ENCODE data around the gene CEP72. TPM values are rescaled to one million over a fixed set of nuclear protein-coding genes. Genes with fewer than 3 reads are reported as not detected.
"Not testable (repeated sequence)": the region's sequence is repeated elsewhere in the genome, so short reads cannot be mapped to it uniquely, and the experiment has no call there.

CEP72 gene
- total RNA-seq, 1 experiment from 2014 or later: 5.7 TPM

- Histone ChIP-seq H3K36me3 (no peaks in the 10 kb centered on the region), H3K27ac (no peak overlapping the region), H3K27me3 (replicated peaks) (peaks cover 65% of the 10 kb centered on the region), H3K9me3 (replicated peaks) (peaks cover 2% of the 10 kb centered on the region; the same call in 1 of the 2 replicates), H3K4me3 (no peak overlapping the region), H3K4me1 (replicated peaks) (no peaks in the 10 kb centered on the region)
- DNase-seq (ENCODE audit: low read depth in 1 of 2, low spot score in 2 of 2): peak in 1 of 2 experiments; percentile 22
Observed at GRCh38 chr5:594226-594860, 17.8 kb upstream of the CEP72 start.

DNA sequence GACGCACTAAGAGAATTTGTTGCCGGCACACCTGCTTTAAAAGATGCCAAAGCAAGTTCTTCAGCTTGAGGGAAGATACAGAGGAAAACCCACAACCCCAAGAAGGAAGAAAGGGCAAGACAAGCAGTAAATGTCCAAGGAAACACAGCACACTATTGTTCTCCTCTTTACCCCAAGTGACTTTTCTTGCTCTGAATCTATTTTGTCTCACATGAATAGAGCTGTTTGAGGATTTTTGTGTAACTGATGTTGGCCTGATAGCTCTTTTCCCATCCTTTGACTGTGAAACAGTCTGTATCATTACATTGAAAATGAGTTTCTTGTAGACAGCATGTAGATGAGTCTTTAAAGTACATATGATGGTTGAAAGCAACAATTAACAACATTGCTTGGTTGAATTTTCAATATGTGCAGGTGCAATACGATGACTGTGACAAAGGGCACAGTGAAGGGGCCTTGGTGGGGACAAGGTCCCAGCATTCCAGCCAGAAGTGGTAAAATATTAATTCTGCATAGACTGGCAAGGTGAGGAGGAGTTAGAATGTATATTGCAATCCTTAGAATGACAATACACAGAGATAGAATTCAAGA lies 16.8 kb upstream of the CEP72 start:
- Histone ChIP-seq H3K27me3 (replicated peaks) (peaks cover 67% of the 10 kb centered on the region), H3K27ac (no peak overlapping the region), H3K36me3 (no peaks in the 10 kb centered on the region), H3K9me3 (replicated peaks) (peaks cover 2% of the 10 kb centered on the region; the same call in 1 of the 2 replicates), H3K4me3 (no peak overlapping the region), H3K4me1 (replicated peaks) (no peaks in the 10 kb centered on the region)
- no peak for DNase-seq (ENCODE audit: low read depth in 1 of 2, low spot score in 2 of 2)

GRCh38 chr5:597871-598563 lies 14.1 kb upstream of the CEP72 start:
- no peak overlapping the region for H3K27ac ChIP-seq
- no peaks in the 10 kb centered on the region for H3K36me3 ChIP-seq
- H3K27me3 ChIP-seq (replicated peaks): peaks cover 65% of the 10 kb centered on the region
- H3K4me3 ChIP-seq: no peak overlapping the region
- H3K9me3 ChIP-seq (replicated peaks): 0 out of 2 replicates have a peak, but pooled peaks cover 2% of the 10 kb centered on the region
- H3K4me1 ChIP-seq (replicated peaks): no peaks in the 10 kb centered on the region
- no peak for DNase-seq (ENCODE audit: low read depth in 1 of 2, low spot score in 2 of 2)

DNA sequence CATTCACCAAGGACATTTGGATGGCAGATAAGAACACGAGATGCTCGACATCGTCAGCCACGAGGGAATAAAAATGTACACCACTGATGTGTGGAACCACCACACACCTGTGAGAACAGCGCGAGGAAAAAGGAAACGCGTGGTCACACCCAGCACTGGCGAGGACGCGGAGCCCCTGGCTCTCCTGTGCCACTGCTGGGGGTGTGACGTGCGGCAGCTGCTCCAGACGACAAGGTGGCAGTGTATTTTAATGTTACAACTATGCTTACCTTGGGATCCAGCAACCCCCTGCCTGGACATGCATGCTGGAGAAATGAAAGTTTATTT lies 13.6 kb upstream of the CEP72 start:
- Histone ChIP-seq H3K36me3 (no peaks in the 10 kb centered on the region), H3K9me3 (replicated peaks) (no peaks in the 10 kb centered on the region), H3K4me3 (no peak overlapping the region), H3K4me1 (replicated peaks) (no peaks in the 10 kb centered on the region), H3K27me3 (replicated peaks) (peaks cover 62% of the 10 kb centered on the region), H3K27ac (no peak overlapping the region)
- peak in 1 of 2 experiments; percentile 32 for DNase-seq (ENCODE audit: low read depth in 1 of 2, low spot score in 2 of 2)

DNA sequence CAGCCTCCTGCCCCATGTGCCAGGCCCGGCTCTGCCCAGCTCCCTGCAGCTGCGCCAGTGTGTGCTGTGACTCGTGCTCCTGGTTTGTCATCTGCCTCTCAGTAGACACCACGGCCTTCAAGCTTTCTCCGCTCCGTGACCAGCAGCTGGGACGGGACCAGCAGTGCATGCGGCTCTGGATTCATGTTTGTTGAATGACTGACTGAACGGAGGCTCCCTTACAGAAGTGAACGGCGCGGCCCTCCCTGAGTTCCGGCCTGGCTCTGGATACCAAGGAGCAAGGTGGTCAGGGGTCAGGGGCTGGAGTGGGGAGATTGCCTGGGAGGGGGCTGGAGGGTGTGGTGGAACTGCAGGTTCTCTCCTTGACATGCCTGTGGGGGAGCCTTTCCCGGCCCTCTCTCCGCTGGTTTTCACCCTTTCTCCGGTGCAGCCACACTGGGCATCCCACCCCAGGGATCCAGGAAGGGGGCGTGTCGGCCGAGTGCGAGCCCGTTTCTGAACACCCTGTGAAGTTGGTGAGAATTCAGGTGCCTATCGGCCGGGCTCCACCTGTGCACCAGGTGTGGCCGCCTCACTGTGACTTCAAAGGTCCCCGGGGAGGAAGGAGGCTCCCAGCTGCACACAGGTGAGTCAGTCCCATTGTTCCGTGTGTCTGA lies 11.1 kb upstream of the CEP72 start:
- no peak overlapping the region for H3K27ac ChIP-seq
- H3K9me3 ChIP-seq (replicated peaks): no peaks in the 10 kb centered on the region
- H3K27me3 ChIP-seq (replicated peaks): peaks cover 54% of the 10 kb centered on the region
- H3K4me1 ChIP-seq (replicated peaks): no peaks in the 10 kb centered on the region
- no peaks in the 10 kb centered on the region for H3K36me3 ChIP-seq
- DNase-seq (ENCODE audit: low read depth in 1 of 2, low spot score in 2 of 2): peak in 1 of 2 experiments; percentile 40
- no peak overlapping the region for H3K4me3 ChIP-seq

DNA sequence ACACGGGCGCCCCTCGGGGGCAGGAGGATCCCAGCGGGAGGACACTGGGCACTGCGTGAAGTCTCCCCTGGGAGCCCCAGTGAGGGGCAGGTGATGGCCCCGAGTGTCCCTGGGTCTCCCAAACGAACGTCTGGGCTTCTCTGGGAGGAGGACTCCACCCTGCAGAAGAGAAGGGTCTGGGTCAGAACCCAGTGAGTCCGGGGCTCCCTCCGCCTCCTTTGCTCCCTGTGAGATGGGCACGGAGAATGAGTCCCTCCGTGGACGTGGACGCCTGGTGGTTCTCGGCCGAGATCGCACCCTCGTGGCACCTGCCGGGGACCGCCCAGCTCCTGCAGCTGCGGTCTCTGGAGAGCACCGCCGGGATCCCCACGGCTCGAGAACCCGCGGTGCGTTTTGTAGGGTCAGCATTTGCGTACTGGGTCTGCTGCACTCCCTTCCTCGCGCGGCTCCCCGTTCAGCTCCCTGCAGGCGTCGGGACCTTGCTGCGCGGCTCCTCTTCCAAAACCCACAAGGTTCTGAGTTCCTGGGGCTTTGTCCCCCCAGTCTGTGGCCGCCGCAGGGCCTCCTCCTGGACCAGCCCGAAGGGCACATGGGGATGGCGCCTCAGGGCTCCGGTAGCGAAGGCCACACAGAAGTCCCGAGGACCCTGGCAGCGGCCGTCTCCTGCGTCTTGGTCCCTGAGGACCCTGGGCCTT lies 10.2 kb upstream of the CEP72 start:
- peaks cover 46% of the 10 kb centered on the region for H3K27me3 ChIP-seq (replicated peaks)
- DNase-seq (ENCODE audit: low read depth in 1 of 2, low spot score in 2 of 2): peak in 1 of 2 experiments; percentile 44
- no peaks in the 10 kb centered on the region for H3K9me3 ChIP-seq (replicated peaks)
- H3K4me3 ChIP-seq: no peak overlapping the region
- H3K36me3 ChIP-seq: no peaks in the 10 kb centered on the region
- no peaks in the 10 kb centered on the region for H3K4me1 ChIP-seq (replicated peaks)
- H3K27ac ChIP-seq: no peak overlapping the region

DNA sequence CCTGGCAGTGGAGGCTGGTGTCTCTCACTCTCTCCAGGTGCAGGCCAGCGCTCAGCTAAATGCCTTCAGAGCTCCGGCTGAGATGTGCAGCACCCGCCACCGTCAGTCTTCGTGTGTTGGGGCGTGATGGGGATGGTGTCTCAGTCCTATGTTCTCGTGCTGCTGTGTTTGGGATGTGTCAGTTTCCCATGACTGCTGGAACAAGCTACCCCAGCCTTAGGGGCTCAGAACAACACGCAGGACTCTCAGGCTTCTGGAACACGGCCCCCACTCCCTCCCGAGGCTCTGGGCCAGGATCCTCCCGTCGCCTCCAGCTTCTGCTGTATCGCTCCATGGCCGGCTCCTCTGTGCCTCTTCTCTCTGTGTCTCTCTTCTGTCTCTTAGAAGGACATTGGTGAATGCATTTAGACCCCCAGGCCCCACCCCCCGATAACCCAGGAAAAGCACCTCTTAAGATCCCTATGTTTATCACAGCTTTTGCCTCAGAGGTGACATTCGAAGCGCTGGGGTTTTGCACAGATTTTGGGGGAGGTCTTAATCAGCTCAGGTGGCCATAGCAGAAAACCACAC lies 9.6 kb upstream of the CEP72 start:
- H3K36me3 ChIP-seq: no peaks in the 10 kb centered on the region
- H3K9me3 ChIP-seq (replicated peaks): no peaks in the 10 kb centered on the region
- no peaks in the 10 kb centered on the region for H3K4me1 ChIP-seq (replicated peaks)
- no peak overlapping the region for H3K27ac ChIP-seq
- H3K27me3 ChIP-seq (replicated peaks): peaks cover 40% of the 10 kb centered on the region
- DNase-seq (ENCODE audit: low read depth in 1 of 2, low spot score in 2 of 2): peak in 1 of 2 experiments; percentile 33
- no peak overlapping the region for H3K4me3 ChIP-seq

GRCh38 chr5:603081-603998 lies 8.8 kb upstream of the CEP72 start:
- no peak overlapping the region for H3K4me3 ChIP-seq
- peaks cover 32% of the 10 kb centered on the region for H3K27me3 ChIP-seq (replicated peaks)
- H3K4me1 ChIP-seq (replicated peaks): no peaks in the 10 kb centered on the region
- DNase-seq (ENCODE audit: low read depth in 1 of 2, low spot score in 2 of 2): peak in 1 of 2 experiments; percentile 33
- no peaks in the 10 kb centered on the region for H3K9me3 ChIP-seq (replicated peaks)
- H3K36me3 ChIP-seq: no peaks in the 10 kb centered on the region
- no peak overlapping the region for H3K27ac ChIP-seq

GRCh38 chr5:604391-604831 lies 7.7 kb upstream of the CEP72 start:
- Histone ChIP-seq H3K36me3 (no peaks in the 10 kb centered on the region), H3K27ac (no peak overlapping the region), H3K4me3 (no peak overlapping the region), H3K9me3 (replicated peaks) (no peaks in the 10 kb centered on the region), H3K4me1 (replicated peaks) (no peaks in the 10 kb centered on the region), H3K27me3 (replicated peaks) (peaks cover 21% of the 10 kb centered on the region; the same call in 1 of the 2 replicates)
- DNase-seq (ENCODE audit: low read depth in 1 of 2, low spot score in 2 of 2): no peak

- not testable (repeated sequence) for H3K4me1 ChIP-seq (replicated peaks); H3K9me3 ChIP-seq (replicated peaks); H3K36me3 ChIP-seq; H3K27ac ChIP-seq; DNase-seq (ENCODE audit: low read depth in 1 of 2, low spot score in 2 of 2); H3K4me3 ChIP-seq
- peaks cover 19% of the 10 kb centered on the region; the same call in 1 of the 2 replicates for H3K27me3 ChIP-seq (replicated peaks)
Observed at GRCh38 chr5:605090-605489, 7.0 kb upstream of the CEP72 start.

DNA sequence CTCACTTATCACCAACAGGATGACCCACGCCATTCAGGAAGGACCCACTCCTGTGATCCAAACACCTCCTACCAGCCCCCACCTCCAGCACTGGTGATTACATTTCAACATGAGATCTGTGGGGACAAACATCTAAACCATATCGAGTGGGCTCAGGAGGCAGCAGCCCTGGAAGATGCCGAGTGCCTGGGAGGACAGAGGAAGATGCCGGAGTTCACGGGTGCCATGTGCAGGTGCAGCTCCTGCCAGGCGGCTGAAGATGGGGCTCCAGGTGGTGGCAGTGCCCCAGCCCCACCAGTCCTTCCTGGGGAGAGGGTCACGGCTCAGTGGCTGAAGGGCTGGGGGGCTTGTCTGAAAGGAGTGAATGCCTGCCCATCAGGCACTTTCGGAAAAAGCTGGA lies 6.1 kb upstream of the CEP72 start:
- no peaks in the 10 kb centered on the region for H3K4me1 ChIP-seq (replicated peaks)
- H3K9me3 ChIP-seq (replicated peaks): no peaks in the 10 kb centered on the region
- no peak overlapping the region for H3K4me3 ChIP-seq
- no peaks in the 10 kb centered on the region for H3K36me3 ChIP-seq
- peaks cover 13% of the 10 kb centered on the region; the same call in 1 of the 2 replicates for H3K27me3 ChIP-seq (replicated peaks)
- H3K27ac ChIP-seq: no peak overlapping the region
- peak in 1 of 2 experiments; percentile 34 for DNase-seq (ENCODE audit: low read depth in 1 of 2, low spot score in 2 of 2)
